Progenitor cell of endocrine pancreas (in vitro differentiated cells): ENCODE results near the gene METTL25. TPM values are rescaled to one million over a fixed set of nuclear protein-coding genes. Genes with fewer than 3 reads are reported as not detected.

Source experiments
- DNase-seq: peaks from one replicate; pipeline ENCODE4 v3.0.0; 2021; ENCODE audit warnings: low spot score; ENCODE audit not compliant: unreplicated experiment
- H3K27ac Mint-ChIP-seq: 2 replicates; pipeline ENCODE4 v1.8.0; 2021; ENCODE audit warnings: mild to moderate bottlenecking, moderate library complexity, mixed read lengths
- H3K27me3 Mint-ChIP-seq: 2 replicates; pipeline ENCODE4 v1.8.0; 2021; ENCODE audit warnings: mixed read lengths
- H3K36me3 Mint-ChIP-seq: 2 replicates; pipeline ENCODE4 v1.8.0; 2022; ENCODE audit warnings: mixed read lengths; ENCODE audit not compliant: insufficient read depth
- H3K4me1 Mint-ChIP-seq: 2 replicates; pipeline ENCODE4 v1.8.0; 2021; ENCODE audit warnings: low read depth, mixed read lengths
- H3K4me3 Mint-ChIP-seq: 2 replicates; pipeline ENCODE4 v1.8.0; 2021; ENCODE audit warnings: low read depth, mild to moderate bottlenecking, moderate library complexity, mixed read lengths
- H3K9me3 Mint-ChIP-seq: 2 replicates; pipeline ENCODE4 v1.8.0; 2021; ENCODE audit warnings: low read depth, mixed read lengths
- total RNA-seq: library from RNA; stranded (reverse); gene quantifications from 2 replicates; pipeline ENCODE4 v1.2.1, GENCODE V29; 2021
- TF ChIP-seq, protein P1 (sequence below): fragments of 200-600 bp; sonication (generic); IDR thresholded peaks from one replicate; pipeline ENCODE4 v1.5.0; 2021; ENCODE audit warnings: antibody characterized with exemption, mild to moderate bottlenecking; ENCODE audit not compliant: unreplicated experiment

METTL25 gene
- total RNA-seq, 1 donor from 2014 or later = 15.8 TPM

DNA sequence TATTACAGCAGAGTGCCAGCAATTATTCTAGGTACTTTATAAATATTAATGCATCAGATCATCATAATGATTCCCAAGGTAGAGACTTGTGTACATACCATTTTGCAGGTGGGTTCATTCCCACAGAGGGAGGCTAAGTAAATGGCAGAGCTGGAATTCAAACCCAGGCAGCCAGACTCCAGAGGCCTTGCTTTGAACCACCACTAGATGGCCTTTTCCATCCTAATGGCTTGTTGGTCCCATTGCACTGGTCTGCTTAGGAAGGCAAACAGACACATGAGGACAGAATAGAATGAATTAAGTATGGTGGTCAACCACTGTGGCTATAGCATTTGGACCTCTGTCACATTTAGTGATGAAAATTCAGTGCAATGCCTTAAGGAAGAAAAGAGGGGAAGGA is 158.7 kb downstream of the METTL25 start:
- Mint-ChIP-seq H3K4me1 (no peaks in the 10 kb centered on the region), H3K36me3 (no peaks in the 10 kb centered on the region), H3K27ac (no peak overlapping the region), H3K4me3 (no peak overlapping the region), H3K27me3 (no peaks in the 10 kb centered on the region), H3K9me3 (no peaks in the 10 kb centered on the region)
- DNase-seq = no peak
- TF ChIP-seq, protein P1, sequence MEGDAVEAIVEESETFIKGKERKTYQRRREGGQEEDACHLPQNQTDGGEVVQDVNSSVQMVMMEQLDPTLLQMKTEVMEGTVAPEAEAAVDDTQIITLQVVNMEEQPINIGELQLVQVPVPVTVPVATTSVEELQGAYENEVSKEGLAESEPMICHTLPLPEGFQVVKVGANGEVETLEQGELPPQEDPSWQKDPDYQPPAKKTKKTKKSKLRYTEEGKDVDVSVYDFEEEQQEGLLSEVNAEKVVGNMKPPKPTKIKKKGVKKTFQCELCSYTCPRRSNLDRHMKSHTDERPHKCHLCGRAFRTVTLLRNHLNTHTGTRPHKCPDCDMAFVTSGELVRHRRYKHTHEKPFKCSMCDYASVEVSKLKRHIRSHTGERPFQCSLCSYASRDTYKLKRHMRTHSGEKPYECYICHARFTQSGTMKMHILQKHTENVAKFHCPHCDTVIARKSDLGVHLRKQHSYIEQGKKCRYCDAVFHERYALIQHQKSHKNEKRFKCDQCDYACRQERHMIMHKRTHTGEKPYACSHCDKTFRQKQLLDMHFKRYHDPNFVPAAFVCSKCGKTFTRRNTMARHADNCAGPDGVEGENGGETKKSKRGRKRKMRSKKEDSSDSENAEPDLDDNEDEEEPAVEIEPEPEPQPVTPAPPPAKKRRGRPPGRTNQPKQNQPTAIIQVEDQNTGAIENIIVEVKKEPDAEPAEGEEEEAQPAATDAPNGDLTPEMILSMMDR = peak; percentile 37

DNA sequence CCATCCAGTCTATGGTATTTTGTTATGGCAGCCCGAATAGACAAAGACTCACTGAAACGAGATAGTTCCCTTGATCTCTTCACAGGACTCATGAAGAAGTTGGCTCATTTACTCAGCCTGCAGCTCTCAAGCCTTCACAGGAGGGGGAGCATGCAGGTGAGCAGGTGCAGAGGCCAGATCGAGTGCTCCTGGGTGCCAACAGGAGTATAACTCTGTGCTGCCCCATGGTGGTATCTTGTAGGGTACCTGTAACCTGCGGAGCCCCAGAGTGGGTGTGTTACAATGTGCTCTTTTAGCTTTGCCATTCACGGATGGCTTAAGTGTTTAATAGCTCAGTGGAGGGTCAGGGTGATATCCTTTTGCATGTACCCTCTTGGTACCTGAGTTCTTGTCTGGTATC is 159.5 kb downstream of the METTL25 start:
- H3K4me1 Mint-ChIP-seq = peaks cover under 1% of the 10 kb centered on the region
- H3K9me3 Mint-ChIP-seq = no peaks in the 10 kb centered on the region
- H3K4me3 Mint-ChIP-seq = no peak overlapping the region
- no peak for DNase-seq
- H3K36me3 Mint-ChIP-seq = no peaks in the 10 kb centered on the region
- TF ChIP-seq, protein P1 = no peak
- H3K27me3 Mint-ChIP-seq = no peaks in the 10 kb centered on the region
- H3K27ac Mint-ChIP-seq = no peak overlapping the region

DNA sequence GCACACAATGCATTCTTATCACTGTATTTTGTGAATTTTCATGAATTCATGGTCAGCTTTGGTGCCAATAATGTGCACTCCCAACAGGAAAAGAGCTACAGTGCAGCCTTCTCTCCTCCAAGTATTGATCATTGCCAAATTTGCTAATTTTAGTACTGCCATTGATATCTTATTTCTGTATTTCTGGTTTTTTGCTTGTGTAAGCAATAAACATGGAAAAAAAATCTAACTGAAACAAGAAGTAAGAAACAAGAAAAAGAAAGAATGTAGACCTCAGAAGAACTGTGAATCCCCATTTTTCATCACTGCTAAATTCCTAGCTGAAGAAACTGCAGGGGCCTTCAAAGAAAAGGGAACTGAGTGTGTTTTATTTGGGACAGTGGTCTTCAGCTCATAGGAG is 161.2 kb downstream of the METTL25 start:
- TF ChIP-seq, protein P1 = no peak
- H3K4me1 Mint-ChIP-seq = peaks cover 12% of the 10 kb centered on the region
- no peak overlapping the region for H3K27ac Mint-ChIP-seq
- no peaks in the 10 kb centered on the region for H3K27me3 Mint-ChIP-seq
- no peaks in the 10 kb centered on the region for H3K9me3 Mint-ChIP-seq
- DNase-seq = no peak
- no peak overlapping the region for H3K4me3 Mint-ChIP-seq
- H3K36me3 Mint-ChIP-seq = no peaks in the 10 kb centered on the region

DNA sequence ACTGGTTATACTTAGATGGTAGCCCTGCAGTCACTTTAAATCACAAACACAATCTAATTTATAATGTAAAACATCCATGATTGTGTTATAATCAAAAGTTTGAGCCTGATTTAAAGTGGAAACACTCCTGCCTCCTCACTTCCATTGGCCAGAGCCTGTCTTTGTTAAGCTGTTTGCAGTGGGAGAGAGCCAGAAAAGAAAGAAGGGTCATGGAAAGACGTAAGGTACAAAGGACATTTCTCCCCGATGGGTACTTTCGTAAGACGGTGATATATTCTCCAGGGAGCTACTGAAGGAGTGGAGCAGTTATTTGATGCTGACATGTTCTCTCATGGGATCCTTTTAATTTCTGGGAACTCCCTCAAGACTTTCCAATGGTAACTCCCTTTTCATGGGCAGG is 164.0 kb downstream of the METTL25 start:
- TF ChIP-seq, protein P1 = no peak
- H3K4me1 Mint-ChIP-seq = peaks cover 13% of the 10 kb centered on the region

DNA sequence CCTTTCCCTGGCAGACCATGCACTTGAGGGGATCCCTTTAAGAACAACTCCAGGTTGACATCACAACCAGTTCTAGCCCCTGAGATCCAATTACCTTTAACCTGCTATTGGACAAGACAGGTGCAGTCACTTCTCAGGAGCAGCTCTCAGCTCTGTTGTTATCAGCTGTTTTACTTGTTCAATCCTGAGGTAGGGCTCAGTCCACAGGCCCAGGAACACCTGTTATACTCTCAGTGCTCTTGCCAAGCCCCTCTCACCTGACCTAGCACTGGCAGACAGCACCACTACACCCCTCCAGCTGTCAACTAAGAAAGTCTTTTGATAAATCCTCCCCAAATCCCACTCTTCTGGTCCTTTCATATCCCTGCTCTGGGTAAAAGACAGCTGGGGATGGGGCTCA is 164.4 kb downstream of the METTL25 start:
- no peak for DNase-seq
- H3K27ac Mint-ChIP-seq = no peak overlapping the region
- H3K27me3 Mint-ChIP-seq = no peaks in the 10 kb centered on the region
- H3K4me1 Mint-ChIP-seq = peaks cover 13% of the 10 kb centered on the region
- H3K4me3 Mint-ChIP-seq = no peak overlapping the region
- H3K36me3 Mint-ChIP-seq = no peaks in the 10 kb centered on the region
- TF ChIP-seq, protein P1 = no peak
- H3K9me3 Mint-ChIP-seq = no peaks in the 10 kb centered on the region

More for the DNA sequence above, 164.0 kb downstream of the METTL25 start:
- H3K4me3 Mint-ChIP-seq = no peak overlapping the region
- no peaks in the 10 kb centered on the region for H3K27me3 Mint-ChIP-seq
- no peak overlapping the region for H3K27ac Mint-ChIP-seq
- no peaks in the 10 kb centered on the region for H3K9me3 Mint-ChIP-seq
- DNase-seq = no peak
- H3K36me3 Mint-ChIP-seq = no peaks in the 10 kb centered on the region
